ENCODE results near the gene FBXL7. TPM values are rescaled to one million over a fixed set of nuclear protein-coding genes. Genes with fewer than 3 reads are reported as not detected.

FBXL7 gene
- polyA plus RNA-seq, 1 donor (not counting 4 experiments of a cell fraction or from before 2014, with no cell fraction given) = 0.22 TPM

GRCh38 chr5:15707631-15708030 is 207.7 kb downstream of the FBXL7 start:
- Histone ChIP-seq H3K4me3 (ENCODE audit: control insufficient read depth in 2 of 3, extremely low read depth in 1 of 3, insufficient read depth in 2 of 3, low read depth in 1 of 3, low read length in 3 of 3) (no peak overlapping the region), H4K20me1 (ENCODE audit: control insufficient read depth, extremely low read depth, insufficient read depth, low read length) (no peaks in the 10 kb centered on the region), H3K9me1 (ENCODE audit: control insufficient read depth, extremely low read depth, insufficient read depth, low read length) (no peaks in the 10 kb centered on the region), H3K4me1 (ENCODE audit: control insufficient read depth, extremely low read depth, insufficient read depth, low read length) (no peaks in the 10 kb centered on the region), H2AFZ (ENCODE audit: control insufficient read depth, low read length) (no peak overlapping the region), H3K79me2 (ENCODE audit: control insufficient read depth, insufficient read depth, low read length) (no peaks in the 10 kb centered on the region), H3K4me2 (ENCODE audit: control insufficient read depth, extremely low read depth, insufficient read depth, low read depth, low read length) (no peak overlapping the region), H3K36me3 (ENCODE audit: control insufficient read depth in 2 of 2, extremely low read depth in 1 of 2, insufficient read depth in 2 of 2, low read length in 2 of 2) (no peaks in the 10 kb centered on the region), H3K9ac (ENCODE audit: control insufficient read depth, extremely low read depth, insufficient read depth, low read length) (no peak overlapping the region), H3K27me3 (ENCODE audit: control insufficient read depth, extremely low read depth, insufficient read depth, low read length) (no peaks in the 10 kb centered on the region), H3K9me3 (ENCODE audit: control insufficient read depth, low read depth, low read length) (no peaks in the 10 kb centered on the region), H3K27ac (ENCODE audit: control insufficient read depth, insufficient read depth, low read length) (no peak overlapping the region)
- TF ChIP-seq, protein P1, sequence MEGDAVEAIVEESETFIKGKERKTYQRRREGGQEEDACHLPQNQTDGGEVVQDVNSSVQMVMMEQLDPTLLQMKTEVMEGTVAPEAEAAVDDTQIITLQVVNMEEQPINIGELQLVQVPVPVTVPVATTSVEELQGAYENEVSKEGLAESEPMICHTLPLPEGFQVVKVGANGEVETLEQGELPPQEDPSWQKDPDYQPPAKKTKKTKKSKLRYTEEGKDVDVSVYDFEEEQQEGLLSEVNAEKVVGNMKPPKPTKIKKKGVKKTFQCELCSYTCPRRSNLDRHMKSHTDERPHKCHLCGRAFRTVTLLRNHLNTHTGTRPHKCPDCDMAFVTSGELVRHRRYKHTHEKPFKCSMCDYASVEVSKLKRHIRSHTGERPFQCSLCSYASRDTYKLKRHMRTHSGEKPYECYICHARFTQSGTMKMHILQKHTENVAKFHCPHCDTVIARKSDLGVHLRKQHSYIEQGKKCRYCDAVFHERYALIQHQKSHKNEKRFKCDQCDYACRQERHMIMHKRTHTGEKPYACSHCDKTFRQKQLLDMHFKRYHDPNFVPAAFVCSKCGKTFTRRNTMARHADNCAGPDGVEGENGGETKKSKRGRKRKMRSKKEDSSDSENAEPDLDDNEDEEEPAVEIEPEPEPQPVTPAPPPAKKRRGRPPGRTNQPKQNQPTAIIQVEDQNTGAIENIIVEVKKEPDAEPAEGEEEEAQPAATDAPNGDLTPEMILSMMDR (optimal IDR thresholded peaks at IDR 0.05 in 1 of 3, IDR thresholded peaks at IDR 0.05 in 1 of 3, conservative IDR thresholded peaks at IDR 0.05 in 1 of 3; ENCODE audit: extremely low read depth in 1 of 3, insufficient read depth in 2 of 3, low read length in 3 of 3) = no peak
- no peak for TF ChIP-seq EZH2 (IDR thresholded peaks at IDR 0.05; ENCODE audit: low read length)
- DNase-seq (ENCODE audit: low read depth, low spot score) (no peak), FAIRE-seq (no peak)
- dilution Hi-C loops (cut with MboI; ENCODE audit: extremely low pct_ligation_motif_present, low sequenced_read_pairs) = no loop called here

DNA sequence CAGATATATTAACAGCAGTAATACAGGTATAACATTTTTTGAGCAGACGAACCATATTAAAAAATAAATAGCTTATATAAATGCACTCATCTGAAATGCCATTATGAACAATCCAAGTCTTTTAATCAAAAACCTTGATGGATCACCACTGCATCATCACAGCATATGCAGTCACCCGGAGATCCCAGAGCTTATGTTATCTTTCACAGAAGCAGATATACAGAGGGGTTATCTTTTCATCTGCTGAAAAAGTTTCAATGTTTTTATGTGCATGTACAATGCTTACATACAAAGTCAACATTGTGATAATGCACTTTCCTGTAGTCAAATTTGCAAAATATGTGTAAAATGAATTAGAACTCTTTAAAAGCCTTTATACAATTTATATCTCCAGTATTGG is 211.9 kb downstream of the FBXL7 start:
- Histone ChIP-seq H3K4me1 (ENCODE audit: control insufficient read depth, extremely low read depth, insufficient read depth, low read length) (no peaks in the 10 kb centered on the region), H4K20me1 (ENCODE audit: control insufficient read depth, extremely low read depth, insufficient read depth, low read length) (no peaks in the 10 kb centered on the region), H3K27me3 (ENCODE audit: control insufficient read depth, extremely low read depth, insufficient read depth, low read length) (no peaks in the 10 kb centered on the region), H3K36me3 (ENCODE audit: control insufficient read depth in 2 of 2, extremely low read depth in 1 of 2, insufficient read depth in 2 of 2, low read length in 2 of 2) (no peaks in the 10 kb centered on the region), H3K9me3 (ENCODE audit: control insufficient read depth, low read depth, low read length) (no peaks in the 10 kb centered on the region), H3K79me2 (ENCODE audit: control insufficient read depth, insufficient read depth, low read length) (no peaks in the 10 kb centered on the region), H3K4me2 (ENCODE audit: control insufficient read depth, extremely low read depth, insufficient read depth, low read depth, low read length) (no peak overlapping the region), H3K9me1 (ENCODE audit: control insufficient read depth, extremely low read depth, insufficient read depth, low read length) (no peaks in the 10 kb centered on the region), H3K9ac (ENCODE audit: control insufficient read depth, extremely low read depth, insufficient read depth, low read length) (no peak overlapping the region), H2AFZ (ENCODE audit: control insufficient read depth, low read length) (no peak overlapping the region), H3K4me3 (ENCODE audit: control insufficient read depth in 2 of 3, extremely low read depth in 1 of 3, insufficient read depth in 2 of 3, low read depth in 1 of 3, low read length in 3 of 3) (no peak overlapping the region), H3K27ac (ENCODE audit: control insufficient read depth, insufficient read depth, low read length) (no peak overlapping the region)
- FAIRE-seq (no peak), DNase-seq (ENCODE audit: low read depth, low spot score) (no peak)
- dilution Hi-C loops (cut with MboI; ENCODE audit: extremely low pct_ligation_motif_present, low sequenced_read_pairs) = no loop called here
- no peak for TF ChIP-seq EZH2 (IDR thresholded peaks at IDR 0.05; ENCODE audit: low read length)
- TF ChIP-seq, protein P1 (optimal IDR thresholded peaks at IDR 0.05 in 1 of 3, IDR thresholded peaks at IDR 0.05 in 1 of 3, conservative IDR thresholded peaks at IDR 0.05 in 1 of 3; ENCODE audit: extremely low read depth in 1 of 3, insufficient read depth in 2 of 3, low read length in 3 of 3) = no peak
